ENCODE data around the gene WDR72.

GRCh38 chr15:53511175-53511574, 248.3 kb downstream of the WDR72 start:
- TF ChIP-seq CTCF (IDR thresholded peaks at IDR 0.05; ENCODE audit: control extremely low read depth in 1 of 3, insufficient read depth in 1 of 3, low read depth in 1 of 3, low read length in 3 of 3) (no peak), TEAD4 (IDR thresholded peaks at IDR 0.05; ENCODE audit: low read depth, low read length) (no peak), RNF2 (IDR thresholded peaks at IDR 0.05; ENCODE audit: borderline replicate concordance, low read depth, low read length, missing control alignments, poor library complexity, severe bottlenecking) (no peak), RFX5 (IDR thresholded peaks at IDR 0.05; ENCODE audit: borderline replicate concordance, low read depth, low read length) (no peak)
